PC-3 (cell line): ENCODE results near the gene SARDH. TPM values are rescaled to one million over a fixed set of nuclear protein-coding genes. Genes with fewer than 3 reads are reported as not detected.

ENCODE experiments used
- ATAC-seq: fragments of 200-7000 bp; cut with Tn5 transposase; 2 replicates; pipeline ENCODE4 v1.9.1; 2020; ENCODE audit warnings: mild to moderate bottlenecking, moderate library complexity
- BruUV-seq: library from RNA; stranded (reverse); fragments of 400-500 nt; replicated peaks from 2 replicates; lab custom pipeline; 2021; lab: Mats Ljungman, UMichigan
- CTCF ChIA-PET: fragments of 300-600 bp; sonication (Branson Sonifier 250); formaldehyde crosslinking; loops from one replicate; lab custom pipeline; 2022; ENCODE audit warnings: antibody characterized with exemption; lab: Charles Lee
- POLR2A ChIA-PET: fragments of 300-600 bp; sonication (Branson Sonifier 250); formaldehyde crosslinking; loops from one replicate; lab custom pipeline; 2022; ENCODE audit warnings: antibody characterized with exemption; ENCODE audit not compliant: unreplicated experiment; lab: Charles Lee
- DNase-seq: peaks from one replicate; pipeline ENCODE4 v3.0.0-alpha.2; 2015
- H2AFZ ChIP-seq: fragments of 300-600 bp; sonication (generic); 2 replicates; pipeline ENCODE4 v1.6.0; 2016; ENCODE audit warnings: antibody characterized with exemption, low read length
- H3F3A ChIP-seq: fragments of 300-600 bp; sonication (generic); one replicate; pipeline ENCODE4 v1.6.0; 2017; ENCODE audit warnings: antibody characterized with exemption, low read length, control low read depth, mild to moderate bottlenecking; ENCODE audit not compliant: unreplicated experiment
- H3K27ac ChIP-seq: fragments of 300-600 bp; sonication (generic); 2 replicates; pipeline ENCODE4 v1.5.1; 2016; ENCODE audit warnings: mild to moderate bottlenecking, low read length
- H3K27me3 ChIP-seq: fragments of 300-600 bp; sonication (generic); 2 replicates; pipeline ENCODE4 v1.6.1; 2016; ENCODE audit warnings: low read length, mixed read lengths
- H3K36me3 ChIP-seq: fragments of 300-600 bp; sonication (generic); 2 replicates; pipeline ENCODE4 v1.6.1; 2016; ENCODE audit warnings: low read depth, mixed run types, low read length, mixed read lengths
- H3K4me1 ChIP-seq: fragments of 300-600 bp; sonication (generic); 2 replicates; pipeline ENCODE4 v1.5.1; 2016; ENCODE audit warnings: low read length; ENCODE audit not compliant: insufficient read depth
- H3K4me2 ChIP-seq: fragments of 300-600 bp; sonication (generic); 2 replicates; pipeline ENCODE4 v1.6.0; 2016; ENCODE audit warnings: low read length
- H3K4me3 ChIP-seq: fragments of 300-600 bp; sonication (generic); 2 replicates; pipeline ENCODE4 v1.5.1; 2016; ENCODE audit warnings: mild to moderate bottlenecking, low read length, mixed read lengths
- H3K79me2 ChIP-seq: fragments of 300-600 bp; sonication (generic); 2 replicates; pipeline ENCODE4 v1.6.1; 2017; ENCODE audit warnings: low read length, mixed read lengths
- H3K9ac ChIP-seq: fragments of 300-600 bp; sonication (generic); 2 replicates; pipeline ENCODE4 v1.6.0; 2016; ENCODE audit warnings: mild to moderate bottlenecking, low read length
- H3K9me2 ChIP-seq: fragments of 300-600 bp; sonication (generic); replicated peaks from 2 replicates; pipeline ENCODE4 v1.6.1; 2016; ENCODE audit warnings: mixed run types, low read length, mixed read lengths
- H3K9me3 ChIP-seq: fragments of 300-600 bp; sonication (generic); 2 replicates; pipeline ENCODE4 v1.6.1; 2016; ENCODE audit warnings: low read length, mixed read lengths
- H4K20me1 ChIP-seq: fragments of 300-600 bp; sonication (generic); 2 replicates; pipeline ENCODE4 v1.6.1; 2016; ENCODE audit warnings: low read length, mixed read lengths
- EZH2 ChIP-seq: fragments of 300-600 bp; sonication (generic); IDR thresholded peaks from one replicate; pipeline ENCODE4 v1.6.1; 2017; ENCODE audit warnings: antibody characterized with exemption, mild to moderate bottlenecking, low read length; ENCODE audit not compliant: unreplicated experiment
- EZH2phosphoT487 ChIP-seq: fragments of 300-600 bp; sonication (generic); IDR thresholded peaks from 2 replicates; pipeline ENCODE4 v1.6.1; 2018; ENCODE audit warnings: mild to moderate bottlenecking, antibody characterized with exemption, low read length, borderline replicate concordance
- intact Hi-C: fragments of 100-400 bp; cut with micrococcal nuclease; formaldehyde crosslinking; loops from 2 replicates; pipeline ENCODE4 v1.9.0; 2023
- total RNA-seq: library from RNA; depleted of rRNA; stranded (reverse); fragments of >200 nt; gene quantifications from 2 replicates; pipeline ENCODE4 v1.2.3, GENCODE V29; 2014
- TF ChIP-seq, protein P1 (sequence below): fragments of 300-600 bp; sonication (generic); conservative IDR thresholded peaks from 2 replicates; pipeline ENCODE4 v1.5.1; 2017; ENCODE audit warnings: antibody characterized with exemption, low read depth, mild to moderate bottlenecking, low read length

Gene SARDH
- total RNA-seq, 1 experiment from 2014 or later = 3.4 TPM

DNA sequence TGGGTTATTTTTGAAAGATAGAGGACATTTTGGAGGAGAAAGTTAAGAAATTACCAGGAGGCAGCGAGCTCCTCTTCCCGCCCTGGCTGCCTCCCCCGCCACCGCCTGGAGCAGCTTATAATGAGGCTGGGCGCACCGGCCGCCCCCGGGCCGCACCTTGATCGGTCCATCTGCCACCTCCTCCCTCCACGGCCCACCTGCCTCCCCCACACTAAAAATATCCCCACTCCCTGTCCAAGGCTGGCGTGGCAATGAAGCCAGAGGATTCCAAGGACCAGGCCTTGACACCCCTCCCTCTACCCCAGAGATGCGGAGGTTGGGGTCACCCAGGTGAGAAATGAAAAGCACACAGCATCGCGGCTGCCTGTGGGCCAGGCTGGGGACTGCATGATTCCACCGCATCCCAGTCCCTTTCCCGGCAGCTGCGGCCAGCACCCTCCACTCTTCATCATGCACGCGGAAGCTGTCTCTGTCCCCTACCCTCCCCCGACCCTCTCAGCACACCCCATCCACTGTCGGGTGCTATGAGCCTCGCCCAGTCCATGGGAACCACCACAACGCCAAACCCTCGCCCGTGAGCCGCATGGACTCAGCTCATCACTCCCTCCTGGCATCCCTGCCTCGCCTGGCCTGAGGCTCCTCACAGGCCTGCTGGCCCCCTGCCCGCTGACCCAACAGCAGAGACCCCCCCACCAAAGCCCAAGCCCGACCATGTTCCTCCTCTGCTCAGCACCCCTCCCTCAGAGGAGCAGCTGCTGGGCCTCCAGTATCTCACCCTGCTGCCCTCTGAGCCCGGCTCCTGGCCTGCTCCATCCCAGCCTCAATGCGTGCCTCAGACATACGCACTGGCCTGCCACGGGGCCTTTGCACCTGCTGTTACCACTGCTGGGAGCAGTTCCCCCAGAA is 50.0 kb downstream of the SARDH start:
- H2AFZ ChIP-seq = no peak overlapping the region
- H3K36me3 ChIP-seq = no peaks in the 10 kb centered on the region
- TF ChIP-seq EZH2phosphoT487 (no peak), EZH2 (no peak)
- TF ChIP-seq, protein P1, sequence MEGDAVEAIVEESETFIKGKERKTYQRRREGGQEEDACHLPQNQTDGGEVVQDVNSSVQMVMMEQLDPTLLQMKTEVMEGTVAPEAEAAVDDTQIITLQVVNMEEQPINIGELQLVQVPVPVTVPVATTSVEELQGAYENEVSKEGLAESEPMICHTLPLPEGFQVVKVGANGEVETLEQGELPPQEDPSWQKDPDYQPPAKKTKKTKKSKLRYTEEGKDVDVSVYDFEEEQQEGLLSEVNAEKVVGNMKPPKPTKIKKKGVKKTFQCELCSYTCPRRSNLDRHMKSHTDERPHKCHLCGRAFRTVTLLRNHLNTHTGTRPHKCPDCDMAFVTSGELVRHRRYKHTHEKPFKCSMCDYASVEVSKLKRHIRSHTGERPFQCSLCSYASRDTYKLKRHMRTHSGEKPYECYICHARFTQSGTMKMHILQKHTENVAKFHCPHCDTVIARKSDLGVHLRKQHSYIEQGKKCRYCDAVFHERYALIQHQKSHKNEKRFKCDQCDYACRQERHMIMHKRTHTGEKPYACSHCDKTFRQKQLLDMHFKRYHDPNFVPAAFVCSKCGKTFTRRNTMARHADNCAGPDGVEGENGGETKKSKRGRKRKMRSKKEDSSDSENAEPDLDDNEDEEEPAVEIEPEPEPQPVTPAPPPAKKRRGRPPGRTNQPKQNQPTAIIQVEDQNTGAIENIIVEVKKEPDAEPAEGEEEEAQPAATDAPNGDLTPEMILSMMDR = no peak
- no peaks in the 10 kb centered on the region for H3K9me2 ChIP-seq
- no peak overlapping the region for H3K9ac ChIP-seq
- ChIA-PET POLR2A (no interaction called here), CTCF (interaction anchor here (0.6 kb wide), 1 partner anchor 94 kb away, joined by 4 read pairs; no protein-coding TSS in a partner anchor)
- no peak overlapping the region for H3K4me2 ChIP-seq
- H4K20me1 ChIP-seq = no peaks in the 10 kb centered on the region
- no peak overlapping the region for H3K4me3 ChIP-seq
- no peak for ATAC-seq
- no TSS peak for BruUV-seq
- no peaks in the 10 kb centered on the region for H3F3A ChIP-seq
- no peak for DNase-seq
- H3K4me1 ChIP-seq = peaks cover 28% of the 10 kb centered on the region
- no peaks in the 10 kb centered on the region for H3K9me3 ChIP-seq
- intact Hi-C loops = no loop called here
- no peak overlapping the region for H3K27ac ChIP-seq
- H3K27me3 ChIP-seq = no peaks in the 10 kb centered on the region
- no peaks in the 10 kb centered on the region for H3K79me2 ChIP-seq

DNA sequence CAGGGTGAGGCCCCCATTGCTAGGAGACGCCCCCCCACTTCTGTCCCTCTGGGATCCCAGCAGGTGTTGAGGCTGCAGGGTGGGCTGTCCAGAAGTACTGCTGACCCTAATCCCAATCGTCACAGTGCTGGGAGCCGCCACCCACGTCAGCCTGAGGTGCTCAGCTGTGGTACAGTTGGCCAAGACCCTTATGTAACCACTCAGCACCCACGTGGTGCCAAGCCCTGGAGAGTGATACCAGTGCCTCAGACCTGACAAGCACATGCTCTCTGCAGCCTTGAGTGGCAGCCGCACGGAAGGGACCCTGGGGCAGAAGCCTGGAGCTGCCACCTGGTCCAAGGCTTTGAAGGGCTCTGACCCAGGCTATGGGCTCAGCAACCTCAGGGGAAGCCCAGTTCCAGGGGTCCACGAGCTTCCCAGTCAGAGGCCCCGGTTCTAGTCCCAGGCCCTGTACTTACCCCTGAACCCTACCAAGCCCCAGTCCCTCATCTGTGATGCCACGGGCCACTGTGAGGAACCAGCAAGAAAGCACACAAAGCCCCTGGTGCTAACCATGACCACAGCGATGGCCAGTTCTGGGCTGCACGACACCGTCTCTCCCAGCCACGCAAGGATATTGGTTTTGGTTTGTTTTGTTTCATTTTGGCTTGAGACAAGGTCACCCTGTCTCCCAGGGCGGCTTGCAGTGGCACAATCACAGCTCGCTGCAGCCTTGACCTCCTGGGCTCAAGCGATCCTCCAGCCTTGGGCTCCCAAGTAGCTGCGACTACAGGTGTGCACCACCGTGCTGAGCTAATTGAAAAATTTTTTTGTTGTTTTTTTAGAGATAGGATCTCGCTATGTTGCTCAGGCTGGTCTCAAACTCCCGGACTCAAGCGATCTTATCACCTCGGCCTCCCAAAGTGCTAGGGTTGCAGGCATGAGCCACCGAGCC is 51.2 kb downstream of the SARDH start:
- TF ChIP-seq, protein P1 = no peak
- TF ChIP-seq EZH2phosphoT487 (no peak), EZH2 (no peak)
- Histone ChIP-seq H3K4me2 (no peak overlapping the region), H3K79me2 (no peaks in the 10 kb centered on the region), H3K36me3 (no peaks in the 10 kb centered on the region), H3K27ac (no peak overlapping the region), H3F3A (no peaks in the 10 kb centered on the region), H3K4me3 (no peak overlapping the region), H3K27me3 (no peaks in the 10 kb centered on the region), H3K9me2 (no peaks in the 10 kb centered on the region), H4K20me1 (no peaks in the 10 kb centered on the region), H3K9ac (no peak overlapping the region), H3K9me3 (no peaks in the 10 kb centered on the region), H3K4me1 (peaks cover 23% of the 10 kb centered on the region), H2AFZ (no peak overlapping the region)
- no peak for ATAC-seq
- BruUV-seq = no TSS peak
- ChIA-PET CTCF (no interaction called here), POLR2A (no interaction called here)
- intact Hi-C loops = no loop called here
- DNase-seq = no peak
